ENCODE data around the gene PGM2L1. TPM values are rescaled to one million over a fixed set of nuclear protein-coding genes. Genes with fewer than 3 reads are reported as not detected.

PGM2L1 gene
- total and polyA plus RNA-seq, 12 donors = 0.54 to 27.8 (median 2.2) TPM

DNA sequence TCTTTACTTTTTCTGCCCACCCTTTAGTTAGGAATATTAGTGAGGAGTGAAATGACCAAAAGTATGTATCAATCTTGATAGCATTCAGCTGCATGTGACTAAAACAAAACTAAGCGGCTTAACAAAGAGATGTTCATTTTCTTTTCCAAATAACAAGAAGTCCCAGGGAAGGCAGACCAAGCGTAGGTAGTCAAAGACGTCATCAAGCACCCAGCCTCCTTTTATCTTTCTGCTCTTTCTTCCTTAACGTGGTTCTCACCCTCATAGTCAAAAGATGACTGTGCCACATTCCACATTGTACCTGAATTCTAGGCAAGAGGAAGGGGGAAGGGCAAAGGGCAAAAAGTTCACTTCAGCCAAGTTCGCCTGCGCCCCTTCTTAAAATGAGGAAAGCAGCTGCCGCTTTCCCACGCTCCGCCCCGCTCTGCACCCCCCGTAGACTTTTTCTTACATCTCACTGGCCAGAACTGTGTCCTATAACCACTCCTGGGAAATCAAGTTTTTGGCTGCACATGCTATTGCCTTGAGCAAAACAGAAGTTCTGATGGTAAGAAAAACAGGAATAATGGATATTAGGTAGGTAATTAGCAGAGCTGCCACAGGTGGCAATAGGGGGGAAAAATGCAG, 14.6 kb upstream of the PGM2L1 start:
- Histone ChIP-seq H3K4me3 (no peak overlapping the region), H3K9me3 (replicated peaks in 1 of 3) (no peaks in the 10 kb centered on the region), H3K36me3 (replicated peaks in 1 of 2) (no peaks in the 10 kb centered on the region), H3K4me1 (replicated peaks in 1 of 2) (peaks cover 0 to under 1% of the 10 kb centered on the region in 2 donors), H3K27ac (no peak overlapping the region), H3K27me3 (no peaks in the 10 kb centered on the region)
- TF ChIP-seq, protein P1, sequence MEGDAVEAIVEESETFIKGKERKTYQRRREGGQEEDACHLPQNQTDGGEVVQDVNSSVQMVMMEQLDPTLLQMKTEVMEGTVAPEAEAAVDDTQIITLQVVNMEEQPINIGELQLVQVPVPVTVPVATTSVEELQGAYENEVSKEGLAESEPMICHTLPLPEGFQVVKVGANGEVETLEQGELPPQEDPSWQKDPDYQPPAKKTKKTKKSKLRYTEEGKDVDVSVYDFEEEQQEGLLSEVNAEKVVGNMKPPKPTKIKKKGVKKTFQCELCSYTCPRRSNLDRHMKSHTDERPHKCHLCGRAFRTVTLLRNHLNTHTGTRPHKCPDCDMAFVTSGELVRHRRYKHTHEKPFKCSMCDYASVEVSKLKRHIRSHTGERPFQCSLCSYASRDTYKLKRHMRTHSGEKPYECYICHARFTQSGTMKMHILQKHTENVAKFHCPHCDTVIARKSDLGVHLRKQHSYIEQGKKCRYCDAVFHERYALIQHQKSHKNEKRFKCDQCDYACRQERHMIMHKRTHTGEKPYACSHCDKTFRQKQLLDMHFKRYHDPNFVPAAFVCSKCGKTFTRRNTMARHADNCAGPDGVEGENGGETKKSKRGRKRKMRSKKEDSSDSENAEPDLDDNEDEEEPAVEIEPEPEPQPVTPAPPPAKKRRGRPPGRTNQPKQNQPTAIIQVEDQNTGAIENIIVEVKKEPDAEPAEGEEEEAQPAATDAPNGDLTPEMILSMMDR (IDR thresholded peaks at IDR 0.05) = no peak
- no peak for TF ChIP-seq POLR2A (IDR thresholded peaks at IDR 0.05)
- DNase-seq = no peak
- WGBS, 4 donors = 76 to 83% (median 76%) methylated on average over 11 of the region's 11 CpGs
- intact Hi-C loops (cut with DNase I) = no loop called here

DNA sequence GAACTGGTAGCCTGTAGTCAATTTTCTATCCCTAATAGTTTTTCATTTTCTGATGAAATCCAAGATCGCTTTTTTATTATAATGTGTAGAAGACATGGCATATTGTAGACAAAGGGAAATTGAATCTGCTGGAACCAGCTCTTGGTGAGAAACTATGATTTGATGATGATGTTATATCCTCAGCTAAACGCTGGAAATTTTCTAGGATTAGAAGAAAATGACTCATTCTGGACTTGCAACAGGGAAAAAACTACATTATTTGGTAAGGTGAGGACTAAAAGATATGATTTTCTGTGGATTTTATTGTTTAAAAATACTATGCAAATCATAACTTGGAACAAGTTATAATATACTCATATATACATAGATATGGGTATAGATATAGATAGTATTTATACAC, 14.1 kb upstream of the PGM2L1 start:
- Histone ChIP-seq H3K36me3 (replicated peaks in 1 of 2) (no peaks in the 10 kb centered on the region), H3K4me3 (no peak overlapping the region), H3K9me3 (replicated peaks in 1 of 3) (no peaks in the 10 kb centered on the region), H3K4me1 (replicated peaks in 1 of 2) (no peaks in the 10 kb centered on the region), H3K27ac (no peak overlapping the region), H3K27me3 (no peaks in the 10 kb centered on the region)
- no peak for DNase-seq
- TF ChIP-seq, protein P1 (IDR thresholded peaks at IDR 0.05) = no peak
- no peak for TF ChIP-seq POLR2A (IDR thresholded peaks at IDR 0.05)
- intact Hi-C loops (cut with DNase I) = no loop called here
- 63 to 75% (median 73%) methylated on average over 2 of the region's 2 CpGs for WGBS, 4 donors

DNA sequence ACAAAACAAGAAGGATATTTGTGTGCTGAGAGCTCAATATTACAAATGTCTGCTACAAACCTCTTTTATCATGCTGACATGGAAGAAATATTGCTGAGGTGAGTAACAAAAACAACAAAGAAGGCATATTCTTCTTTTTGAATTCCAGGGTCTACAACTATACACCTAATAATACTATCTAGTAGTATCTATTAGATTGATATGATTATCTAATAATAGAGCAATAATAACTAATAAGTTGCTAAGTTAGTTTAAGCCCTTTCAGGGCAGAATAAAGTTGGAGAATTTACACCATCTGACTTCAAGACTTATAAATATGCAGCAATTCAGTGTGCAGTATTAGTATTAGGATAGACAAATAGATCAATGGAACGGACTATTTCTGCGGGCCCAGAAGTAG, 11.4 kb upstream of the PGM2L1 start:
- Histone ChIP-seq H3K27ac (no peak overlapping the region), H3K27me3 (no peaks in the 10 kb centered on the region), H3K4me1 (replicated peaks in 1 of 2) (no peaks in the 10 kb centered on the region), H3K36me3 (replicated peaks in 1 of 2) (no peaks in the 10 kb centered on the region), H3K4me3 (no peak overlapping the region), H3K9me3 (replicated peaks in 1 of 3) (no peaks in the 10 kb centered on the region)
- 85 to 97% (median 95%) methylated on average over 2 of the region's 2 CpGs for WGBS, 4 donors
- intact Hi-C loops (cut with DNase I) = no loop called here
- no peak for DNase-seq
- TF ChIP-seq, protein P1 (IDR thresholded peaks at IDR 0.05) = no peak
- no peak for TF ChIP-seq POLR2A (IDR thresholded peaks at IDR 0.05)

DNA sequence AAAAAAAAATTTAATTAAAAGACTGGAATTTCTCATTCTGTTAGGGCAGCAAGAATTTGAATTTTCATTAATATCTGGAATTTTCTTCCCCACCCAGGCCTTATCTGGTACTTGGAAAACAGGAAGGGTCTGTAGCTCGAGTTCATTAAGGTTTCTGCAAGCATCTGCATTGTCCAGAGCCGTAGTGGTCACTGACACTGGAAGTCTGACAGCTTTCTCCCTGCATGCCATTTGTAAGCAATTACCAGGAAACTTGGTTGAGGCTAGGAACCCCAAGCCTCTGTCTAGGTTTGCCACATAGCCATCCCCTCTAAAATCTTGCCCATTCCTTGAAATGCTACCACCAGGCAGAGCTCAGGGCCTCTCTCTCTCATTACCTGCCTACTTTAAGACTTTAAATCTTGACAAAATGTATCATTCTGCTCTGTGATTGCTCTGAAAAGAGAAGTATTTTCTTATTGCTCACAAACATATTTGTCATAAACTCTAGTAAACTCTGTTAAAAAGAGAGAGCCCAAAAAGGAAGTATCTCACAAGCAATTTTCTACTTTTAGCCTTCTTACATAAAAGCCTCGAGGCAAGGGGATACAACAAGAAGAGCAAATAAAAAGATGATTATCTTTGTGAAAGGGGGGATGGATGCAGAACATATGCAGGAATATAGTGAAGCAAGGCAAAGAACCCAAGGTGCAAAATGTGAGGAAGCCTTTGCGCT, 5.5 kb upstream of the PGM2L1 start:
- TF ChIP-seq POLR2A (IDR thresholded peaks at IDR 0.05) = no peak
- TF ChIP-seq, protein P1 (IDR thresholded peaks at IDR 0.05) = no peak
- H3K4me1 ChIP-seq (replicated peaks in 1 of 2) = no peaks in the 10 kb centered on the region
- no peaks in the 10 kb centered on the region for H3K36me3 ChIP-seq (replicated peaks in 1 of 2)
- H3K4me3 ChIP-seq = no peak overlapping the region
- no peaks in the 10 kb centered on the region for H3K9me3 ChIP-seq (replicated peaks in 1 of 3)
- DNase-seq = no peak
- H3K27ac ChIP-seq = no peak overlapping the region
- 56 to 70% (median 67%) methylated on average over 3 to 4 of the region's 4 CpGs for WGBS, 4 donors
- intact Hi-C loops (cut with DNase I) = no loop called here
- no peaks in the 10 kb centered on the region for H3K27me3 ChIP-seq

Measured in adrenal gland (tissue), 12 donors.